Panc1 (cell line): ENCODE measurements around the gene C2CD3.

Experiments
- POLR2AphosphoS5 ChIP-seq: IDR thresholded peaks from 2 replicates; pipeline ENCODE4 v1.6.1; 2012; ENCODE audit warnings: mild to moderate bottlenecking, low read depth, low read length, moderate library complexity
- REST ChIP-seq, 2 experiments: IDR thresholded peaks; 2 replicates each; pipeline ENCODE4 v1.6.1; 2011 to 2012; ENCODE audit warnings: low read depth in 2 of 2, control low read depth in 1 of 2, low read length in 1 of 2, mild to moderate bottlenecking in 1 of 2, moderate library complexity in 1 of 2; ENCODE audit not compliant: insufficient read depth in 1 of 2
- TF ChIP-seq, protein P1 (sequence below): fragments of 450-650 bp; IDR thresholded peaks from 2 replicates; pipeline ENCODE4 v1.5.1; 2017; ENCODE audit warnings: mild to moderate bottlenecking

DNA sequence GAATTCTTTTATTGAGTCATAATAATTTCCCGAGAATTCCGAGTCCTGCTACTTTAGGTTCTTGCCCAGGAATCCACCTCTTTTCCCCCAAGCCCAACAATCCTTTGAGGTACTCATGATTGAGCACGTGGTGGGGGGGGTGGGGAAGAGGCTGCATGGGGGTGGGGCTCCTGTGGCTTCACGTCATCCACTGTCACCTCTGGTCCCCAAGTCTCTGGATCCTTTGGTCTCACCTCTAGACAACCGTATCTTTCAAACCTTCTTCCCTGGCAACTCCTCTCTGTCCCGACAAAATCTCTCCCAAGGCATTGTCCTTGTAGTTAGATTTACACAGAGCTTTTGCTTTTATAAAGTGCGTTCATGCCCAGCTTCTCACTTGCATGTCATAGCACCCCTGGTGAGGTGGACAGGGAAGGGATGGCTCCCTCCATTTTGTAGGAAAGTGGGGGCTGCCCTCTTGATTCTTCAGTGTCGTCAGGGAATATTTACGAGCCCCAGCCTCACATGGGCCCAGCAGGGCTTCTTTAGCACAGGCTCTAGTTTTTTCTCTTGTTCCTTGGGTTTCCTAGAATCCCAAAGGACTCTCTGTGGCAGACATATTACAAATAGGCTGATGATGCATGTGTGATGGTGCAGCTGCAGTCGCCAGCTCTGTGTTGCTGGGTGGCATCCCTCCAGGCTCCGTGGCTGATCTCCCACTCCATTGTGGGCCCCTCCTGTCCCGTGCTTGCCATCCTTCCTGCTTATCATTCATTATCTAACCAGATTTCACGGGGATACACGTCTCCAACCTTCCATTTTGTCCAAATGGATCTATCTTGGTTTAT, 170.3 kb downstream of the C2CD3 start:
- TF ChIP-seq, protein P1, sequence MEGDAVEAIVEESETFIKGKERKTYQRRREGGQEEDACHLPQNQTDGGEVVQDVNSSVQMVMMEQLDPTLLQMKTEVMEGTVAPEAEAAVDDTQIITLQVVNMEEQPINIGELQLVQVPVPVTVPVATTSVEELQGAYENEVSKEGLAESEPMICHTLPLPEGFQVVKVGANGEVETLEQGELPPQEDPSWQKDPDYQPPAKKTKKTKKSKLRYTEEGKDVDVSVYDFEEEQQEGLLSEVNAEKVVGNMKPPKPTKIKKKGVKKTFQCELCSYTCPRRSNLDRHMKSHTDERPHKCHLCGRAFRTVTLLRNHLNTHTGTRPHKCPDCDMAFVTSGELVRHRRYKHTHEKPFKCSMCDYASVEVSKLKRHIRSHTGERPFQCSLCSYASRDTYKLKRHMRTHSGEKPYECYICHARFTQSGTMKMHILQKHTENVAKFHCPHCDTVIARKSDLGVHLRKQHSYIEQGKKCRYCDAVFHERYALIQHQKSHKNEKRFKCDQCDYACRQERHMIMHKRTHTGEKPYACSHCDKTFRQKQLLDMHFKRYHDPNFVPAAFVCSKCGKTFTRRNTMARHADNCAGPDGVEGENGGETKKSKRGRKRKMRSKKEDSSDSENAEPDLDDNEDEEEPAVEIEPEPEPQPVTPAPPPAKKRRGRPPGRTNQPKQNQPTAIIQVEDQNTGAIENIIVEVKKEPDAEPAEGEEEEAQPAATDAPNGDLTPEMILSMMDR, result no peak
- TF ChIP-seq POLR2AphosphoS5, result no peak
- TF ChIP-seq REST (IDR thresholded peaks at IDR 0.05; ENCODE audit: insufficient read depth in 1 of 2, low read depth in 2 of 2, low read length in 1 of 2), result no peak
